Measurements from ENCODE around the gene ERICH2.
"Not testable (repeated sequence)": the region's sequence is repeated elsewhere in the genome, so short reads cannot be mapped to it uniquely, and the experiment has no call there.

ERICH2 gene, protein sequence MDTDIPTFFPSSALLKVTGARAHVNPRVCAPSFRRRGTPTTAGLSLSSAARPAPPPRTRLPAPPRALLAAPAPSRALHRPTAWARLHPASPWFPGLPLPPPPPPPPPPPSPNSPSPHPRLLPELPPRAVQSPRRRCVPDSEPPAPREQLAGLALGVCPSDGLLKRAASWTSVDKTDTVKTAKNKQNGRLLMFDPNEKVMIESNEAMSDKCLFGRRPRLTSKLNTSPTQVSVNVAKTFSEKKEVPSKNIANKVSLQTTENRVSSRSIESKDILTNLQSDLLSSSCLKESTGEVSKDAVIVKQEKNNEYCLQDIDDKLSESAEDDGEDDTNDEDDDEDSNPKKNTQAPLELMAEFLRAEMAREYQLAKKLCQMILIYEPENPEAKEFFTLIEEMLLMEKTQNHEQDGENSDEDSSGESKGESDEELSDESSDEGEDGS

DNA sequence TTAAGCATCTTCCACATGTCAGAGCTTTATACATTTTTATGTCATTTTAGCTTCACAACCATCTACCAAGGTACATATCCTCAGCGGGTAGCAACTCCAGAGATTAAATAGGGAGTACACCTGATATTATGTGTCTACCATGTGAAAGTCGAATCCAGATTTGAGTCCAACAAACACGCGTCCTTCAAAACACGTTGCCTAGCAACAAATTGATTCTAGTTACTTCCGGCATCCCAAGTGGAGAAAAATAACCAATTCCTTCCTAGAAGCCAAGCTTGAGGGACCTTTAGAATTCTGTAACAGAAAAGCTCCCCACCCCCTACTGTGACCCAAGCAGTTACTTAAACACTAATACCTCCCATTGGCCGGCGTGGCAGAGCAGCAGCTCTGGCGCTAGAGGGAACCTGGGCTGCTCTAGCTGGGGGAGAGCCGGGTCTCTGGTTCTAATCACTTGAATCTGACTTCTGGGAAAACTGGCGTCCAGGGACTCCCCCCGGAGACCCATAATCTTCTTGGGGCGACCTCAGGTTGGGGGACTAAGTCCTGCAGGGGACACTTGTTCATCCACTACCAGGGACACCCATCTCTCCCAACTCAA is at the start of gene ERICH2:
ERICH2 (plus strand) TSS at position 371 of the 598 bp plus-strand sequence. CDS start 304 bp downstream, outside the sequence.
- DNase-seq = peak; percentile 45

DNA sequence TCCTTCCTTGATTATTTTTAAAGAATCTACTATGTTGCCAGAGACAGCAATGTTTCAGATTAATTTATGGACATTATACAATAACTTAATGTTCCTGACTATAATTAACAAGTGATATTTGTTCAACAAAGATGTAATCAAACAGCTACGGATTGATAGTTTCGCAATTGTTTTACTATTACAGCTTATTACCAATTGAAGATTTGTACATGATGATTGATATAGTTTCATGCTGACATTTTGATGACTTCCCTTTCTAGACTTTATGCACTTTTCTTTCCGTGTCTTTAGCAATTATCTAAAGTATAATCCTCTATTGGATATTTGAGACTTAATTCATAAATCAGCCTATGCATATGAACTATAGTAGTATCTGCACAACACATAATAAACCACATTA is 48.5 kb upstream of the ERICH2 start:
- no peak for DNase-seq

DNA sequence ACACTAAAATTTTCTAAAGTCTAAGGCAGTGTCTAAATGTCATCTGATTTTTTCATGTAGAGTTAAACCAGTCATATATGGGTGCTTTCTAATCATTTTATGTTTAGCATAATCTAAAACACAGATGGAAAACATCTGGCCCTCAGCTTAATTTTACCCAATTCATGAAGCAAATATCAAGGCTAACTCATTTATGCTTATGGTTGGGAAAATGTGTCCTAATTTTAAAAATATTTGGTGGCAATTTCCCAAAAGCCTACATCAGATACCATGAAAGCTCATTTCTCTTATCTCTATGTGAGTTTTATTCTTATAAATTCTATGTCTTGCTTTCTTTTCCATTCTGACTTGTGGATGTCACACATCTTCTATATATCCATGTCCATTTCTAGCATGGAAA is 47.9 kb upstream of the ERICH2 start:
- DNase-seq = no peak

DNA sequence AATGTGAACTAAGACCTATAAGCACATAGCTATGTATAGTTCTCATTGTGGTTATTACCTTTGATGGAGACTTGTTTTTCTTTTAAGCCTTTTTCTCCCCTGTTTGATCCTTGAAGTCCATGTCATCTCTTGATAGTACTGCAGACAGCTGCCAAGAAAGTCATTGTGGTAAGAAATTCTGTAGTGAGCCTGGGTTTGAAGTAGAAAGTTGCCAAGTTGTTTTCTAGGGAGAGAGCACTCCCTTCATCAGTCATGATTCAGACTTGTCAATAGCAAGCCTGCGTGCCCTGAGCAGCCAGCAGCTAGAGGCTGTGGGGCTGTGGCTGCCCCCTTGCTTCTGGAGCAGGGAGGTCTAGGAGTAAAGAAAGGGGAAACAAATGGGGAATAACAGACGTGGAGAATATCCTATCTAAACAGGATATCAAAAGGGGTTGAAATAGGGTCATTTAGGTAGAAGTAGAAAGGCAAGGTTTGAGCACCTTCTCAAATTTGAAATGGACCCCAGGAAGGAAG is 46.7 kb upstream of the ERICH2 start:
- no peak for DNase-seq

DNA sequence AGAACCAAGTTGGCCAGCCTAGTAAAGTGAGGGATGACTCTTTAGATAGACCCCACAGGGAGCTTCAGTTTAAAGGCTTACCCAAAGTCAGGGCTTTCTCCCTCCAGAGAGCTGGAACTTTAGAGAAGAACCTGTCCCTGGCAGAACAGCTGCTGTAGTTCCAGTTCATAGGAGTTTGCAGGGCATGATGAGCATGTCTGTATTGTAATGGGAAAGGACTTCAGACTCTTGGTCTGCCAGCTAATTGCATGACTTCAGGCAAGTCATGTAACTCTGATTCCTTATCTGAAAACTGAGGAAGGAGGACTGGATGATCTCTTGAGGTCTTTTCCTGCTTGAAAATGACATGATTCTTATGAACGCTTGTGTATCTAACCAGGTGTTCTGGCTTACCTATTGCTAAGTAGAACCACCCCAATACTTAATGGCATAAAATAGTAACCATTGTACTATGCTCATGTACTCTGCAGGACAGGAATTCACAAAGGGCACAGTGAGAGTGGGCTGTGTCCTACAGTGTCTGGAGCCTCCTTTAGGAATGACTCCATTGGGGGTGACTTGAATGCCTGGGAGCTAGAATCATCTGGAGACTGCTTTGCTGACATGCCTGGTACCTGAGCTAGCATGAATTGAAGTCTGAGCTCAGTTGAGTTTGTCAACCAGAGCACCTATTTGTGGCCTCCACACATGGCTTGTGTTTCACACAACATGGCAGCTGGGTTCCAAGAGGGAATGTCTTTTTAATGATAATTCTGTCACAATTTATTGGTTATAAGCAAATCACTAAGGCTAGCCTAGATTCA is 36.2 kb upstream of the ERICH2 start:
- DNase-seq = no peak

DNA sequence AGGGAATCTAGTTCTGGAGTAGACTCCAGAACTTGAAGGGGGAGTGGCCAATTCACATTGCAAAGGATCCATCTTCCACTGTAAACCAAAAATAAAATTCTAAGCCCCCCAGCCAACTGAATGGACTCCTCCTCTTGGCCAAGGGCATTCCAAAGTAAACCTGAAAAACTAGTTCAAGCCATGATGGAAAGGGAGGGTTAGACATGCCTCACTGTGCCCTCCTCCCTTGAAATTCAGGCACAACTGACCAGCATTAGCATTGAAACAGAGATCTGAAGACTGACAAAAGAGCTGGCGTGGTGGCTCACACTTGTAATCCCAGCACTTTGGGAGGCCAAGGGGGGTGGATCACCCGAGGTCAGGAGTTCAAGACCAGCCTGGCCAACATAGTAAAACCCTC is 35.6 kb upstream of the ERICH2 start:
- DNase-seq = not testable (repeated sequence)

DNA sequence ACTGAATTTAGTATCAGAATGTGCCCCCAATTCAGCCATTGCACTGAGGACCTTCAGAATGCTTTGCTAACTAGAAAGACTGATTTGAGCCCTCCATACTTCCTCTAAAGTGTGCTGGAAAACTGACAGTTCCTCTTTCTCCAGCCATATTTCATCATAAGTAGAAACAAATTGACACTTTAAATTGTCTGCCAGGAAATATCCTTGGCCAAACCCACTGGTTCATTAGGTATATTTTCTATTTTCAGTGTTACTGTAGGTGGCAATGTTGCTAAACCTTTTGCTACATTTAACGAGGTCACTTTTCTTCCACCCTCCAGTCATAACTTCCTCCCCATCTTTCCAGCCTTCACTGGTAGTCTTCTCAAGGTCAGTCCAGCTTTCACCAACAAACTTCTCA is 33.5 kb upstream of the ERICH2 start:
- DNase-seq = no peak

DNA sequence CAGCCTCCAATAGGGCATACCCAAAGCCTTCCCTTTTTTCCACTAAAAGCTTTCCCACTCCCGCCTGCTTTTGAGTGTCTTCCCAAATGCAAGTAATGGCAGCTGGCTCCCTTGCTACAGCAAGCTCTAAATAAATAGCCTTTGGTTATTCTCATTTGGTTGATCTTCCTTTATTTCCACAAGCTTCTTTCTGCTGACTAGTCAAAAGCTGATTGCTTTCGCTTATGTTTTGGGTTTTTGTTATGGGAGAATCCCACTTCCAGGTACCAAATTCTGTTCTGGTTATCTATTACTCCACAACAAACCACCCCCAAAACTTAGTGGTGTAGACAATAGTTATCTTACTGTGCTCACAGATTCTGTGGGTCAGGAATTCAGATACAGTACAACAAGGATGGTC is 32.8 kb upstream of the ERICH2 start:
- no peak for DNase-seq

DNA sequence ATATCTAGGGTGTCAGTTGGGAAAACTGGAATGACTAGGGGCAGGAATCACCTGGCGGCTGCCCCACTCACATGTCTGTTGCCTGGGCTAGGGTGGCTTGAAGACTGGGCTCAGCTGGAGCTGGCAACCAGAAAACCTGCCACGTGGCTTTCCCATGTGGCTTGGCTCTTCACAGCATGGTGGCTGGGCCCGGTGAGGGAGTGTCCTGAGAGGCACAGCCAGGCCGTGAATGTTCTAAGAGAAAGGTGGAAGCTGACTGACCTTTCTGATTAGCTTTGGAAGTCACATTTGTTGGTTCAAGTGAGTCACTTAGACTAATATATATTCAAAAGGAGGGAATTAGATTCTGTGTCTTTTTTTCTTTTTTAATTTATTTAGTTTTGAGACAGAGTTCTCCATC is 32.4 kb upstream of the ERICH2 start:
- DNase-seq = no peak

DNA sequence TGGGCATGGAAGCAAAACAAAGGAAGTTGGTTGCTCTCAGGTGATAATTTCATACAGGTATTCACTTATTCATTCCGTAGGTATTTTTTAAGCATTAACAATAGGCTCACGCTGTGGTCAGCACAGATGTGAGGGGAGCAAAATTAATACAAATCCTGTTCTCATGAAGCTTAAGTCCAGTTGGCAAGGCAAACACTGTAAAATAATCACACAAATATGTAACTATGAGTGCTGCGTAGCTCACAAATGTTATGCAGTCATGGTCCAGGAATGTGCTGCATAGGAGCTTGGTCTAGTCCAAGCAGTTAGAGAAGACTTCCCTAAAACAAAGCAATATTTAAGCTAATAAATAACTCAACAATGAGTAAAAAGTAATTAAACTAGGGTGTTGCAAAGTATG is 31.1 kb upstream of the ERICH2 start:
- no peak for DNase-seq

DNA sequence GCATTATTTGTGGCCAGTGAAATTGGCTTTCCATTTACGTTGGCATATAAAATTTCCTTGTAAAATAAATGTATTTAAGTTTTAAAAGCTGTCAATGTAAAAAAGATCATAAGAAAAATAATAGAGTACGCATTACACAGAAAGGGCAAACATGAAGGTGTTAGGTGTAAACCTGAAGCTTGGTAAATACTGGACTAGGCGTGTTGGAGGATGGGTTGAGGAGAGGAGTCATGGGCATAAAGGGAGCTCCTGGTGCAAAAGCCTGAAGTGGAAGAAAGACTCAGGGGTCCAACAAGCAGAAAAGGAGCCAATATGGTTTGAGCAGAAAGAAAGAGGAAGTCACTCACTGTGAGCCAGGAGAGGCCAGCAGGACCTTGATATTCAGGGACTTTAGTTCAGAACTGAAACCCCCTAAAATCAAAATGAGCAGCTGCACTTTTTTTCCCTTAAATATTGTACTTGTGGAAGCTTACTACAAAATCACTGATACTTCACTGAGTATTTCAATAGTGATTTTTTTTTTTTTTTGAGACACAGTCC is 30.6 kb upstream of the ERICH2 start:
- DNase-seq = no peak

DNA sequence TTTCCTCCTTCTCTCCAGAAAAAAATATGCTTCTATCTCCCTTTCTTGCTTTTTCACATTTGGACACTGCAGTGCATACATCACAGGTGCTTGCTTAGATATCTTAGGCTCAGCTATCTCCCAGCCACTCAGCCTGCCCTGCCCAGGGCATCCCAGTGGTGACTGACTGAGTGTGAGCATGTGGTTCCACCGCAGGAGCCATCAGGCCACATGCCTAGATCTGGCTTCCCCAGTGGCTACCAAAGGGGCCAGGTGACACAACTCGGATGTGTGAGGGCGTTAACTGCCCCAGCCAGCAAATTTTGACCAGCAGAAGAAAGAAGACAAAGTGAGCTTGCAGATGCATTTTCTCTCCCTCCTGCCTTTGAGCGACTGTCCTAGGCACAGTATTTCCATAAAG is 29.5 kb upstream of the ERICH2 start:
- DNase-seq = no peak

DNA sequence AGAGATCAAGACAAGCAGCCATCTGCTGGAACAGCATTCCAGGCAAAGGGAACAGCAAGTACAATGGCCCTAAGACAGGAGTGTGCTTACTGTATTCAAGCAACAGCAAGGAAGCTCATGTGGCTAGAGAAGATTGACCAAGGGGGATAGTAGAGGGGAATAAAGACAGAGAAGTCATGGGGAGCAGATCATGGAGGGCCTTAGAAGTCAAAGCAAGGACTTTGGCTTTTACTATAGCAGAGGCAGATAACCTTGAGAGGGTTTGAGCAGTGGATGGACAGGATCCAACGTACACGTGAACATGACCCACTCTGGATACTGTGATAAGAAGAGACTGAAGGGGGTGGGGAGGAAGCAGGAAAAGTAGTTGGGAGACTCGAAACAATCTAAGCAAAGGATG is 28.2 kb upstream of the ERICH2 start:
- no peak for DNase-seq

DNA sequence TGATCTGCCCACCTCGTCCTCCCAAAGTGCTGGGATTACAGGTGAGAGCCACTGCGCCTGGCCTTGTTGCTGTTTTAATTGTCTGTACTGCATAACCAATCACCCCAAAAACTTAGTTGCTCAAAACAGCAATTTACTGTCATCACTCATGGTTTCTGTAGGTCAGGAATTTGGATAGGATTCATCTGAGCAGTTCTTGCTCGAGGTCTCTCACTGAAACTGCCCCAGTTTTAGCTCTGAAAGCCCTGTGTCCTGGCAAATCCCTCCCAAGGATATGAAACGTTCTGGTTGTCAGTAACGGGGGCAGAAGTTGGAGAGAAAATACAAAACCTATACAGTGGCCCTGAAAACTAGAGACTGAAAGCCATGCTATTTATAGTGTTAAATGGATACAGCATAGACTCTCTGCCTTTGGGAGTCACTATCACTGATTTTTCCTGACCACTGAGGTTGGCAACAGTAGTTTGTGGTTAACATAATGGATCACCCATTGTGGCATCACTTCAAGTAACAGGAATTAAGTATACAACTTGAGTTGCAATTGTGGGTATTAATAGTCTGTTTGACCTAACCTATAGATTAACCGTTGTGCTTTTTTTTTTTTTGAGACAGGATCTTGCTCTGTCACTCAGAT is 27.2 kb upstream of the ERICH2 start:
- no peak for DNase-seq

DNA sequence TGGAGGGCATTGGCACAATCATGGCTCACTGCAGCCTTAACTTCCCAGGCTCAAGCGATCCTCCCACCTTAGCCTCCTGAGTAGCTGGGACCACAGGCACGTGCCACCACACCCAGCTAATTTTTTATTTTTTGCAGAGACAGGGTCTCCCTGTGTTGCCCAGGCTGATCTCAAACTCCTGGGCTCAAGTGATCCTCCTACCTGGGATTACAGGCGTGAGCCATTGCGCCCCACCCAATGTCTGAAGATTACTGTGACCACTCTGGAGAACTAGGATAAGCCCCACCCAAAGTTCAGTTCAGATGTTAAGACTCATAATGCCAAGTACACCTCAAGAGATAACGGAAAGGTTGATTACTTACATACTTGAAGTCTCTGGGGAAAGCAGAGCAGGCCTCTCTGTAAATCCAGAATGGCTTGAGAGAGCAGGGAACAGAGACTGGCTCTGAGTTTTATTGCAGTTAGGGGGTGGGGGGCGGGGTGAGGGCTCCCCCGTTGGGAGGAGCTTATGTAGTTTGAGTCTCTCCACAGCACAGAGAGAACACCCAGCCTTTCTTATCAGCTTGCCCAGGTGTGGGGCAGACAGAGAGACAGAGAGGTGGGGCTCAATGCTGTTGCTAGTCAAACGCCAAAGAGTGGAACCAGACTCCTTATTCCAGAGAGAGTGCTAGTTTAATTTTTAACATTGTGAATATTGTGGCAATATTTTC is 26.5 kb upstream of the ERICH2 start:
- no peak for DNase-seq

DNA sequence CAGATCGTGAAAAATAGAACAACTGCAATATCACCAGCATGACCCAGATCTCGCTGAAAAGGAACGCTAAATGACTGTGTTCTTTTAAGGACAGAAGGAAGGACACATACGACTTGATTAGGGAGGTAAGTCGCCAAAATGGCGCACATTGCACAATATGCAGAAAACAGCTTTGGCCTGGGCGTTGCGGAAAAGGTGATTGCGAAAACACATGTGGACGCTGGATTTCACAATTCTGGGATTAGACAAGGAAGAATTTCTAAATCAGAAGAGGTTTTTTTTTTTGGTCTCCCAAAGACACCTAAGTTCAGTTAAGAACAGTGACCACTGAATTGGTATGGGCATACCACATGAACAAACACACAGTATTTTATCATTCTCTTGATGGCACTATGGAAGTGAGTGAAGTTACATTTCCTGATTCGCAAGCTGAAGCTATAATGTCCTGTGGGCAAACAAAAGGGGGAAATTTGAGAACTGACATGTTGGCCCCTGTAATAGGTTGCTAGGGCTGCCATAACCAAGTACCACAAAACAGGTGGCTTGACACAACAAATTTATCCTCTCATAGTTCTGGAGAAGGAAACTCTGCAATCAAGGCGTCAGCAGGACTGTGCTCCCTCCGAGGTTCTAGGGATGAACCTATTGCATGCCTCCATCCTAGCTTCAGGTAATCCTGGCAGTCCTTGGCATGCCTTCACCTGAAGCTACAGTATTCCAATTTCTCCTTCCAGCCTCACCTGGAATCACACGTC is 25.8 kb upstream of the ERICH2 start:
- no peak for DNase-seq

DNA sequence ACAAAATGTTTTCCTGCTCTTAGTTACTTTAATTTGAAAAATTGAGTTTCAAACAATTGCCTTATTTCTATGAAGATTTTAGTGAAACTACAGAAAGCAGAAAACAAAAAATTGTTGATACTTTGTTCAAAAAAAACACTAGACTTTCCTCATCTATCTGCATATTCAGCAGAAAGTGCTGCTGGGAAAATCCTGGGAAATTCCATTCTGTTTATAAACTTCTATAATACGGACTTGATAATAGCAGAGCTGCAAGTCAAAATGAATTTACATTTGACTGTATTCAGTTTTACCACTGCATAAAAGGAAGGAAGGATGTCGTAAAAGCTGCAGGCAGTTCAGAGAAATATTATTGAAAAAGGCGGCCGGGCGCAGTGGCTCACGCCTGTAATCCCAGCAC is 24.9 kb upstream of the ERICH2 start:
- DNase-seq = no peak

DNA sequence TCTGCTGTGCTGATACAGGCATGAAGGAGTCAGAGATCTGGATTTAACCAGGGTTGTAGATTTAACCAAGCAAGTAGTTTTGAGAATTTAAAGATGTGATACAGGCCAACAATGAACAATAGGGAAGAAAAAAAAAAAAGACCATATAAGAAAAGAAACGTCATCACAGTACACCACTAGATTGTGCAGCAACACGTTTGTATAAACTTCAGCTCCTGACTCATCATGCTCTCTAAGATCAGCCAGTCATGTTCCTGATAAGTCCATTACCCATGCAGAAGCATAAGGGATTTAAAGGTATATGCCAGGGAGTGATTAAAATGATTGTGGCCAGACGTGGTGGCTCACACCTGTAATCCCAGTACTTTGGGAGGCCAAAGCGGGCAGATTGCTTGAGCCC is 22.3 kb upstream of the ERICH2 start:
- no peak for DNase-seq

DNA sequence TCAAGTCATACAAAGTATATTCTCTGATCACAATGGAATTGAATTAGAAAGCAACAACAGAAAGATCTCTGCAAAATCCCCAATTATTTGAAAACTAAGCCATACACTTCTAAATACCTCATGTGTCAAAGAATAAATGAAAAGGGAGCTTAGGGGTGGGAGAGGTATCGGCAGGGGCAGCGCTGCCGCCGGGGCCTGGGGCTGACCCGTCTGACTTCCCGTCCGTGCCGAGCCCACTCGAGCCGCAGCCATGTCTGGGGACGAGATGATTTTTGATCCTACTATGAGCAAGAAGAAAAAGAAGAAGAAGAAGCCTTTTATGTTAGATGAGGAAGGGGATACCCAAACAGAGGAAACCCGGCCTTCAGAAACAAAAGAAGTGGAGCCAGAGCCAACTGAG is 18.6 kb upstream of the ERICH2 start:
- not testable (repeated sequence) for DNase-seq

DNA sequence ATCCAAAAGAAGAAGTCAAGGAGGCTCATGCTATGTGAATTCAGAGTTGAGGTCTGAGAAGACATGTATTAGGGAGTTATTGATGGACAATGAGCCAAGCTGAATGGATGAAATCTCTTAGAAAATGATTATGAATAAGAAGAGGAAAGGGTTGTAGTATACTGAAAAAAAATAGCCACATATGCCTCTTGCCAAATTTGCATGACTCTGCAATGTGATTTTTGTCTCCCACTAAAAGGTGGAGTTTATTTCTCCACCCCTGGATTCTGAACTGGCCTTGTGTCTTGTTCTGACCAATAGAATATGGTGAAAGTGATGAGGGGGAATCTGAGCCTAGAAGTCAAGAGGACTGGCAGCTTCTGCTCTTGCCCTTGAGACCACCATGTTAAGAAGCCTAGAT is 8.6 kb upstream of the ERICH2 start:
- DNase-seq = no peak

DNA sequence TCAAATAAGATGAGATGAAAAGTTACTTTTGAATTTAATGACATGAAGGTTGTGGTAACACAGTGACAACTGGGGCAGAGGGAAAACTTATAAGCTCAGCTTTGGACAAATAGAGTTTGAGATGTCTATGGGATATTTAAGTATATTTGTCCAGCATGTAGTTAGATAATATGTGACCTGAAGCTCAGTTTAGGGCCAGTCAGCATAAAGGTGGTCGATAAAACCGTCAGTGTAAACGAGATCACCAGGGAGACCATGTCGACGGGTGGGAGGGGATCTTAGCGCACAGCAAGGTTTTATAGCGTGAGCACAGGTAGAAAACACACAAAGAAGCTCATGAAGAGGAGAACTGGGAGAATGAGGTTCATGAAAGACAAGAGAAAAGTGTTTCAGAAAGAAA is 7.4 kb upstream of the ERICH2 start:
- DNase-seq = no peak

Measured in CD4-positive, alpha-beta T cell treated with Interleukin-17A for 1 hour (primary cell).